Epidermal melanocyte (primary cell): ENCODE results near the gene CYTH4.
A peak's percentile ranks its signal among the peaks of the same experiment; 100 is the strongest.

ENCODE experiments used
- DNase-seq: peaks from one replicate; pipeline ENCODE4 v3.0.0; 2011; ENCODE audit warnings: low spot score; ENCODE audit not compliant: insufficient read length

CYTH4 gene

DNA sequence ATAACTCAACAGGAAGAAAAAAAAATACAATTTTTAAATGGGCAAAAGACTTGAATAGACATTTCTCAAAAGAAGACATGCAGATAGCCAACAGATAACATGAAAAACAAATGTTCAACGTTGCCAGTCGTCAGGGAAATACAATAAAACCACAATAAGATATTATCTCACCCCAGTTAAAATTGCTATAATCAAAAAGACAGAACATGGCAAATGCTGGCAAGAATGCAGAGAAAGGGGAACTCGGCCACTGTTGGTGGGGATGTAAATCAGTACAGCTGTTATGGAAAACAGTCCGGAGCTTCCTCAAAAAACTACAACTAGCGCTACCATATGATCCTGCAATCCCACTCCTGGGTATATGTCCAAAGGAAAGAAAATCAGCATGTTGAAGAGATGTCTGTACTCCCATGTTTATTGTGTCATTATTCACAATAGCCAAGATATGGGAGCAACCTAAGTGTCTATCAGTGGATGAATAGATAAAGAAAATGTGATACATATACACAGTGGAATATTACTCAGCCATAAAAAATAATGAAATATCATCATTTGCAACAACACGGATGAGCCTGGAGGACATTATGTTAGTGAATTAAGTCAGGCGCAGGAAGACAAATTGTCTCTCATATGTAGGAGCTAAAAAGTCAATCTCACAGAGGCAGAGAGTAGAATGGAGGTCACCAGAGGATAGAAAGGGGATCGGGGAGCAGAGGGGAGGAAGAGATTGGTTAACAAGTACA, 12.2 kb upstream of the CYTH4 start:
- no peak for DNase-seq

DNA sequence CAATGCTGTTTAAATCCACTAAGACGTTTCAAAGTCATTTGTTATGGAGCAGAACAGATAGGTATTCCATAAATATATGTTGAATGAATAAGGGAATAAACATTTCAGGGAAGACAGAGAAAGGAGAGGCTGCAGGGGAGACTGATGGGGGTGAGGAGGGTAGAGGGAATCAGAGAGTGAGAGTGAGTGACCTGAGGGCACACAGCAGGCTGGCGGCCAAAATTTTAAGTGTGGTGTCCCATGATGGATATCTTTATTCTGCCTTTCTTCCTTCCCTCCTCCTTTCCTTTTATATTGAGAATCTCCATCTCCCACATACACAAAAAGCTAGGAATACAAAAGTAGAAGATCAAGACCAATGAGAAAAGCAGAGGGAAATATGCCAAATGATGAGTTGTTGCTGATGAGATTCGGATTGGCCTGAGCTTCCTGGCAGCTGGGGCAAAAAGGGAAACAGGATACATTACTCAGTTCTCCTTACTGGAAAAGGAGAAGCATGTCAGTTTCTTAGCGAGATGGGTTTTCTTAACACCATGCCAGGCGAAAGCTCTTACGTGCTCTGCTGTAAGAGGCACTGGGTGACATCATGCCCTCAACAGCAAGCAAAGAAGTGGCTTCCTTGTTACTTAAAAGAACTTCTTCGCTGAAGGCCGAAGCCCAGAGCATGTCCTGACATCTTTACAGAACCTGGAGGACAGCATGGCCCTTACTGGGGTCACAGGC, 11.2 kb upstream of the CYTH4 start:
- DNase-seq = no peak

DNA sequence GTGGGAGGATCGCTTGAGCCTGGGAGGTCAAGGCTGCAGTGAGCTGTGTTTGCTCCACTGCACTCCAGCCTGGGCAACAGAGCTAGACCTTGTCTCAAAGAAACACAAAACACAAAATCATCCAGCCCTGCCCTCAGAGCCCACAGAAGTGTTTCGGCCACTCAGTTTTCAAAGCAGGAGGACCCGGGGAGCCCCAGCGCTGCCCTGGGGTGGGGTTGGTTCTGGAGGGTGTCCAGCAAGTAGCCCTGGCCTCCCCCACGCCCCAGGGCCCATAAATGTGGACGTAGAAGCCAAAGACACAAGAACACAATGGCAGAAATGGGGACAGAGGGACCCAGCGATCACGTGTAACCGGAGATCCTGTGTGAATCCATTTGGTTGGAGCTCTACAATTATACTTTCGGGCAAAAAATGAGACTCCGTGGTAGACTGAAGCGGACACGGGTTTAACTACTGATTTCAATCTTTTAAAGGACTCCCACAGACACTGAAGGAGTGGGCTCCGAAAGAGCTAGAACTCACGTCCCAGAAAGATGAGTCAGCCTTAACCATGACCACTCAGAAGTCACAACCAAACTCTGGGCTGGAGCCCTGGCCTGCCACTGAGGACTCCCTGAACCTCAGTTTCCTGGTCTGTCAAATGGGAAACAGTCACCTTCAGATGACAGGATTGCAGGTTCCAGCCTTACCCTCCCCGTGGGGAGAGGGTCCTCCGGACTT, 9.0 kb upstream of the CYTH4 start:
- DNase-seq = no peak

DNA sequence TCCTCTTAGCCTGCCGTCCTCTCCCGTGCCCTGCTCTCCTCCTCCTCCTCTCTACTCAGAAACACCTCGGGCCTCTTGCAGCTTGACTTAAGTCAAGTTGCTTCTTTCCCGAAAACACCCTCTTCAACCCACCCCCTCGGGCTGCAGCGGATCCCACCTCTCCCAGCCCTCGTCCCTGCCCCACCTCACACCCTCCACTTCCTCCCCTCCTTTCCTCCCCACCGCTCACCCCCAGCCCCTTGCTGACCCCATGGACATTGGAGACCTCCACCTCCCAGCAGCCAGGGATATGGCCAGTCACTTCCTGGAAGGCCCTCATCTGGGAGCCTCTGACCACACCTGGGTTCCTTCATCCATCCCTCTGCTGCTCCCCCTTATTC, 8.5 kb upstream of the CYTH4 start:
- no peak for DNase-seq

DNA sequence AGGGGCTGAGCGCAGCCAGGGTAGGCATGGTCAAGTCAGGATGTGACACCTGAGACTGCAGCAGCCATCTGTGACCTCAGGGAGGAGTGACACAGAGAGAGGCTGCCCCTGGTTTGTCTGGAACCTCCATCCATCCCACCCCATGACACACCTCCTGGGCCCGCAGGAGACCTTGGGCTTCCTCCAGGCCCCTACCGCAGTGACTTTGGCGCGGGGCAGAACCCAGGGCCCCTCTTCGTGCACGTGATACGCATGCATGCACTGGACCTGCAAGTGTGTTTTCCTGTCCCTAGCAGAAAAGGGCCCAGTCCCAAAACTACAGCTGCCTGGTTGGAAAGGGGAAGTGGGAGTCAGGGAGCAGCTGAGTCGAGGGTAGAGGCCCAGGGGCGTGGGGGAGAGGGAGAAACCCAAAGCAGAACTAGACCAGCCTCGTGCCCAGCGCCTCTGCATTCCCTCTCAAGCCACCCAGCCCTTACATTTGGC, 7.9 kb upstream of the CYTH4 start:
- DNase-seq = no peak

DNA sequence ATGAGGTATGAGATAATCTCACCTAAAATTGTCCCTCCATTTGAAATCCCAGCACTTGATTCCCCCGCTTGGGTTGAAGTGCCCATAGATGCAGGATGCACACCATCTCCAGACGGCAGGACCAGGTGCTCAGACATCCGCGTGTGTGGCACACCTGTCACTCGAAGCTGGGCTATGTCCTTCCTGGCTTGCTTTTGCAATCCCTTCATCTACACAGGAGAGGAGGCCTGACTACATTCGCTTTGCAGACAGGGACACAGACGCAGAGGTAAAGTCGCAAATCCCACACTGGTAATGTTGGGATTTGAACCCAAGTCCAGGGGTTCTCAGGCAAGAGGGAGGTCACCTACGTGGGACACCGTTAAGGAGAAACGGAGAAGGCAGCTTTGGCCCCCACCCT, 7.2 kb upstream of the CYTH4 start:
- no peak for DNase-seq

DNA sequence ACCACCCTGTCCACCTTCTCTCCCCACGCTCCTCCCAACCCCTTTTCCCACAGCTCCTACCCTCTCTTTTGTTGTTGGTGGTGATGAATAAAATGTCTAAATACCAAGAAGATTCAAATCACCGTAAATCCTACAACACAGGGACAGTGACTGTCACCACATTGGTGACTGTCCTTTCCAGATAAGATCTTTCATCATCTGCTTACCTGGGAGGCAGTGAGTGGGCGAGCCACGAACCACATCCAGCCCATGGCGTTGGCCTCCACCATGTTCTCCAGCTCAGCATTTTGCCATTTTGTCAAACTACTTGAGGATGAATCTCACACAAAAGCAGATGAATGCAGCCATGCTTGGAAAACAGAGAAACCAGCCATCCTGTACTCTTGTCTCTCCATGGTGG, 6.7 kb upstream of the CYTH4 start:
- no peak for DNase-seq

DNA sequence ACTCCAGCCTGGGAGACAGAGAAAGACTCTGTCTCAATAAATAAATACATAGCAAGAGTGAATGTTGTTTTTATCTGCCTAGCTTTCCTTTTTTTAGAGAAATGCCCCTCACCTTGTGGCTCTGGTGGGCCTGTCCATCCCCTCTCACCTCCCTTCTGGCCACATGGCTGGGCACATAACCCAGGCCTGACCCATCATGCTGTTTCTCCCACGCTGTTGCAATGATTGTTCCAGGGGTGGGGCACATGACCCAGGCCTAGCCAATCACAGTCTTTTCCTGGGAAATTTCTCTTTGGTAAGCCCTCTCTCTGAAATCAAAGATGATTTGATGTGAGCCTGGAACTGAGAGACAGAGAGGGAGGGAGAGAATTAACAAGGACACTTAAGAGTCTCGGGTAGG, 5.5 kb upstream of the CYTH4 start:
- DNase-seq = no peak

DNA sequence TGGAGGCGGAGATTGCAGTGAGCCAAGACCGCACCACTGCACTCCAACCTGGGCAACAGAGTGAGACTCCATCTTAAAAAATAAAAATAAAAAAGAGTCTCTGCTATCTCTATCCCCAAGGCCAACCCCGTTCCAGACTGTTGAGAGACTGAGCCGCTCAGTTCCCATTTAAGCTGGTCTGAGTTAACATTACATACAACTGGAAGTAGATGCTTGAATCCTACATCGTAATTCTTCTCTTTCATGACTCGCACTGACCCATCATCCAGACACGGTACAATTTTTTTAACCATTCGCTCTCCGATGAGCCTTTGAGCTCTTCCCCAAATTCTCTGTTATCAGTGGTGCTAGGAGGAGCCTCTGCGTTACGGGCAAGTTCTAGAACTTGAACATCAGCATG, 4.9 kb upstream of the CYTH4 start:
- no peak for DNase-seq

DNA sequence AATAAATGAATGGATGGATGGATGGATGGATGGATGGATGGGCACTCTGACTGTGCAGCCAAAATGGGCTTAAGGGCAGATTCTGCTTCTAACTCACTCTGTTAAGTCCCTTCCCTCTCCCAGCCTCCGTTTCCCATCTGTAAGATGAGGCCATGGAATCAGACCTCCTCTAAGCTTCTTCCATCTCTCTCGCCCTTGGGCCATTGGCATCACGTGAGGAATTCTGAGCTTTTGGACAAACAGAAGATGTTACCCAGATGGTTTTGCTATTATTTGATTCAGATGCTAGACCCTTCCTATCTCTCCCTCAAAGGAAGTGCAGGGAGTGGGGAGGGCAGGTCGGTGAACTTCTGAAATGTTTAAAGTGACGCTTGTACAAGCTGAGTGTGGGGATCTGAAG, 4.0 kb upstream of the CYTH4 start:
- no peak for DNase-seq

DNA sequence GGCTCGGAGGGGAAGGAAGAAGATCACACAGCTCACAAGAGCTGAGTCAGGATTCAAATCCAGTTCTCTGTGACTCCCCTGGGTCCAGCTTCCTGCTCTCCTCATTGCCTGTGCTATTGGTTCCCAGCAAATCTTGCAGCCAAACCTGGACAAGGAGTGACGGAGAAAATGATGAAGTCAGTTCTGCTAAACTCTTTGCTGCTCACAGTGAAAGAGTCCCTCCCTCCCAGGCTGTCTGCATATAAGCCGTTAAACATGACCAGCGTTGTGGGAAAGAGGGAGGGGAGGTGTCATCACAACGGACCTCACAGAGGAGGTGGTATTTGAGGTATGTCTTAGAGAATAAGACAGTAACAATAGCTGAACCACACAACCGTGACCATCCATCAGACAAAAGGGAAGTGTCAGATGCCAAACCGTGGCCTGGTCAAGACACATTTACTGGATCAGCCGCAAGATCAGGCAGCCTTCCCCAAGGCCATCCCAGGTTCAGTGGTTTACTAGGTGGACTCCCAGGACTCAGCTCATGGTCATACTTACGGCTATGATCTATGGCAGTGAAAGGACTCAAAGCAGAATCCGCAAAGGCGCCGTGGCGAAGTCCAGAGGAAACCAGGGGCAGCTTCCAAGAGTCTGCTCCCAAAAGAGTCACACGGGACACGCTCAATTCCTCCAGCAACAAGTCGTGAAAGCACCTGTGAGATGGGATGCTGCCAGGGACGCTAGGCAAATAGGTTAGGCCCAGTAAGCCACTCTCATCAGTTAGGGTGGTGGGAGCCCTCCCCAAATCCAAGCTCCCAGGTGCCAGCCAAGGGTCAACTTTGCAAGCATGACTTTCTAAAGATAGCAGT, 2.8 kb upstream of the CYTH4 start:
- peak; percentile 9 for DNase-seq

DNA sequence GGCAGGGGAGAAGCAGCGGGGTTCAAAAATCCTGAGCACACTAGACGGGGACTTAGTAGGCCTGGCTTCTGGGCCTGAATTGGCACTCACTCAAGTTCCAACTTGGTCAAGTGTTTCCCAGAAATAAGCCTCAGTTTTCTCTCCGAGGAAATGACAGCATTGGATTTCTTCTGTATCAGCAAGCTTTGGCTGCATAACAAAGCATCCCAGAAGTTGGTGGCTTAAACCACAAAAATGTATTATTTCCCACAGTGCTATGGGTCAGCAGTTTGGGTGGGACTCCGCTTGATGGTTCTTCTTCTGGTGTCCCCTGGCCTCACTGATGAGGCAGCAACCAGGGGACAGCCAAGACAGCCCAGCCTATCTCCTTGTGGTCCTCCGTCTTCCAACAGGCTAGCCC, 1.6 kb upstream of the CYTH4 start:
- no peak for DNase-seq

DNA sequence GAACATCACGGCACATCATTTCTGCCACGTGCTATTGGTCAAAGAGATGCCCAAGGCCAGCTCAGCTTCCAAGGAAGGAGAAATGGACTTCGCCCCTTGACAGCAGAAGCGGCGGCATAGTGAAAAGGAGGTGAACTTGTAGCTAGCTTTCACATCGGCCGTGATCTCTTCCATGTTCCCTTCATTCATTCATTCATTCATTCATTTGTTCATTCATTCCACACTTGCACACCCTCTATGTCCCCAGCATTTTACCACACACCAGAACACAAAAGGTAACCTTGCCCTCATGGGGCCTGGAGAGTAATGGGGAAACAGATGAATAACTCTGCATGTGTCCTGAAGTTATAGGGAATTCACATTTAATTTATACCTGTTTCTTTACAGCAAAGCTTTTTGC, 1.1 kb upstream of the CYTH4 start:
- DNase-seq = peak; percentile 5

DNA sequence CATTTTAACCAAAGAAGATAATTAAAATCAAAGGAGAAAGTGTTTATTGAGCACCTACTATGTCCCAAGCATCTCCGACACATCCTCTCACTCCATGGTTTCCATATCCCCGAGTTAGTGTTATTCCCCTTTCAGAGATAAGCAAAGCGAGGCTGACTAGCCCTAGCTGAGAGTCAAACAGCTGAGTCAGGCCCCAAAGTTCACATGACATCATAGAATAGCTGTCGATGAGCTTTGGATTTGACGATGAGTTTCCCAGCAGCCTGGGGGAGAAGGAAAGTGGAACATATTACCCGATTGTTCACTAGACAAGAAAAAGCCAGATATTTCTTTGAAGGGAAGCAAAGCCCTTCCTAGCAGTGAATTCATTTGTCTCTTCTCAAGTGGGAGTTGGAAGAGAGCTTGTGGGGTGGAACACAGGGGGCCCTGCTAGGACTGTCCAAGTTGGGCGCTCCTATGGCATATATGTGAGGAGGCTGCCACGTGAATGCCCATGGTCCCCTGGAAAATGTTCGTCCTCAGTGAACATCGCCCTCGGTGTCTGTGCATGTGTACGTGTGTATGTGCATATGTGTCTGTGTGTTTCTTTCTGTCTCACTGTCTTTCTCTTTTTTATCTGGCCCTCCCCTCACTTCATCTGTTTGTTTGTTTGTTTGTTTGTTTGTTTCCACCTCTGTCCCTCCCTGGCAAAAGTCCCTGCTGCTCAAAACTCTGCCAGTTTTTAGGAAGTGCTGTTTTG, 493 bp upstream of the CYTH4 start:
- peak; percentile 8 for DNase-seq

DNA sequence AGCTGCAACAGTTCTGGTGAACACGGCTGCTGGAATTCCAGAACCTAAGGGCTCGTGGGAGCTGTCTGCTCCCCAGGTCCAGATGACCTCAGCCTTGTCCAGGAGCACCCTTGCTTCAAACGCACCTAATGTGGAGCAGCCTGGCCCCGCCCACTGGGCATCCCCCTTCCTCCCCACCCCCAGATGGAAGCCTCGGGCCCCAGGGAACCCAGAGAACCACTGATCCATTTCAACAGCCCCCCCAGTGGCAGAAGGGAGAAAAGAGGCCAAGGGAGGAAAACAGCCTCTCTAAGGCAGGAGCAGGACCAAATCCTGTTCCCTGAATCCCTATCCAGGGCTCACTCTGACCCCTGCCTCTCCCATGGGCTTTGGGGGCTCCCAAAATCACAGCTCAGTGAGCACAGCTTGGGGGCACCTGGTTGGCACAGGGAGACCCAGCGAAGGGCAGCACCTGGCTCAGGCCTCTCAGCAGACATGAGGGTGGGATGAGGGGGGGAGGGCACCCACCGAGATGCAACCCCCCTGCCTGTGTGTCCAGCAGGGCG, 1.2 kb downstream of the CYTH4 start:
- DNase-seq = peak; percentile 14

DNA sequence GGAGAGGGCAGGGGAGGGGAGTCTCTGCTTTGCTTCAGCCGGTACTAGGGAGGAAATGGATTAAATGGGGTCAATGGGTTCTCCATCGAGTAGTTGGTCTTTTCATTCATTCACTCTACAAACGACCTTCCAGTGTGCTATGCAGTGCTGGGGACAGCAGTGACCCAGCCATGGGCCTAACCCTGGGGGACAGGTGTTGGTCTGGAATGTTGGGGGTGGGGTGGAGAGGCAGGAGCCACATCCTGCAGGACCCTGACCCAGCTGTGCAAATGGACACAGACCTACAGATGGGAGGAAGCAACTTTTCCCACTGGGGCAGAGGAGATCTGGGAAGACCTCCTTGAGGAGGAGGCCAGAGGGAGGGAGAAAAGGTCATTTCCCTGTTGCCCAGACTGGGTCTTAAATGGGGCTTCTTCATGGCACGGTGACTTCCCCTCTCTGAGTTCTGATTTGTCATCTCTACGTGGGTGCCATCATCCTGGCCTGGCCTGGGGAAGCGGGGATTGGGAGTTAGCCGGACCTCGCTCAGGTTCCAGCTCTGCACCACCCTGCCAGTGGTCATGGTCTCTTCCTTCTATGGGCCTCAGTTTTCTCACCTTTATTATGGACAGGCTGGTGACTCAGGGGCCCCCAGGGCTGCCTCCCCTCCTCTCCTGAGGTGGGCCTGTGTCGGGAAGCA, 2.0 kb downstream of the CYTH4 start:
- peak; percentile 13 for DNase-seq

DNA sequence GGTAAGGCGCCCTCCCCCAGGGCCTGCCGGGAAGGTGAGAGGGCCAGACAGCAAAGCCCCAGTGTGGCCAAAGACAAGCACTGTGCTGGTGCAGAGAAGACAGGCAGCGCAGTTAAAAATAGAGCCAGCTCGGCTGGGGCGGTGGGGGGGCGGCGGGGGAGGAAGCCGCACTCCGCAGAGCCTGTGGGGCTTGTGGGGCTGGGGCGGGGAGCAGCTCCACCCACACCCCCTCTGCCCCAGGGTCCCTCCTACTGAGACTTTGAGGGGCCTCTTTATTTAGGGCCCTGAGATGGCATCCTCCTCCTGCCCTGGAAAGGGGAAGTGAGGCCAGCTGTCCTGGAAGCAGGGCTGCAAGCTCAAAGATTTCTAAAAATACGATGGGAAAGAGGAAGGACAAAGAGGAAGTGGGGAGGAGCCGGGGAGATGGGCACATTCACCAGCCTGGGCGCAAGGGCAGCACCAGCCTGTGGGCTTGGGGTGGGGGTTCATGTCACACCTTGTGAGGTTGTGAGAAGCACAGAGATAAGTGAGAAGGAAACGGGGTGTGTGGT, 2.6 kb downstream of the CYTH4 start:
- DNase-seq = no peak

DNA sequence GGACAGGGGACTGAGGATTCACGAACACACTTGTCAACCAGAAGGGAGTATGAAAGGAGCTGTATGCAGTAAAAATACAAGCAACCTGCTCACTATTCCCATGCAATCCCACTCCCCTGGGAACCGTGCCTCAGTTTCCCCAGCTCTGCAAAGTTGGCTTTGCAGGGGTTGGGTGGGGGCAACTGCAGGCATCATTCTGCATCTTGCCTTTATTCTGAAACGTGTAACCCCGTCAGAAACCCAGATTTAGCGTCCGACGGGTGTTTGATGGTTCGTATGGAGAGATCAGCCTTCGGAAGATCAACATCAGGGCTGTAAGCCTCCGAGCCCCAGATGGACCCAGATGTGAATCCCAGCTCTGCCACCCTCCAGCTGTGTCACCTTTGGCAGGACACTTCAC, 3.6 kb downstream of the CYTH4 start:
- no peak for DNase-seq

DNA sequence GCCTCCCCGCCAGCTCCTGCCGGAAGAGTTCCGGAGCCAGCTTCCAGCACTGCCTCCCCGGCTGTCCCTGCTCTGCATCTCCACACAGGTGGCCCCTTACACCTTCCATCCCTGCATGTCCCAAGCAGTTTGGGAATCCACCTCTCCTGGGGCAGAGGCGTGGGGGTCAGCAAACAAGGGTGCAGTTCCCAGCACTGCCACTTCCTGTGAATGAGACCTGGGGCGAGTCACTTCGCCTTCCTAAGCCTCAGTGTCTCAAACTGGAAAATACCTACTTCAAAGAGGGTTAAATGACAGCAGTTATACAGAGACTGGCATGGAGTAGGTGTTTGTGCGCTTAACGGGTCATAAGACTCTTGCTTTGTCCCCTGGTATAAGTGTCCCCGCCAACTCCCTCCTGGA, 5.2 kb downstream of the CYTH4 start:
- DNase-seq = no peak

DNA sequence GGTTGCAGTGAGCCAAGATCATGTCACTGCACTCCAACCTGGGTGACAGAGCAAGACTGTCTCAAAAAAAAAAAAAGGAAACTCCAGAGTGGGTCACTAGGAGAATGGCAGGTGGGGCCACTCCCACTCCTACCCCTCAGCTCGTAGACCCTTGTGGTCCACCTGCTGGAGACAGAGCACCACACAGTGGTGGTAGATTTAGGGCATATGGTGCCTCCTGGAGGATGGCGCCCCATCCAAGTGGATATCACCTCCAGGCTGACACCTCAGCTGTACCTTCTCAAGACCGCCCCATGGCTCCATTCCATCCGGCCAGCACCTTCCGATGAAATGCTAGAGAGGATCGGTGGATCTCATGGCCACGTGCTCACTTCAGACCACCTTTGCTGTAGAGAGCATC, 6.2 kb downstream of the CYTH4 start:
- no peak for DNase-seq
